ENCODE data around the gene NEURL1. TPM values are rescaled to one million over a fixed set of nuclear protein-coding genes. Genes with fewer than 3 reads are reported as not detected.

NEURL1 gene
- total RNA-seq, 4 donors from 2014 or later: 0.12 to 0.13 TPM; not detected in 2

DNA sequence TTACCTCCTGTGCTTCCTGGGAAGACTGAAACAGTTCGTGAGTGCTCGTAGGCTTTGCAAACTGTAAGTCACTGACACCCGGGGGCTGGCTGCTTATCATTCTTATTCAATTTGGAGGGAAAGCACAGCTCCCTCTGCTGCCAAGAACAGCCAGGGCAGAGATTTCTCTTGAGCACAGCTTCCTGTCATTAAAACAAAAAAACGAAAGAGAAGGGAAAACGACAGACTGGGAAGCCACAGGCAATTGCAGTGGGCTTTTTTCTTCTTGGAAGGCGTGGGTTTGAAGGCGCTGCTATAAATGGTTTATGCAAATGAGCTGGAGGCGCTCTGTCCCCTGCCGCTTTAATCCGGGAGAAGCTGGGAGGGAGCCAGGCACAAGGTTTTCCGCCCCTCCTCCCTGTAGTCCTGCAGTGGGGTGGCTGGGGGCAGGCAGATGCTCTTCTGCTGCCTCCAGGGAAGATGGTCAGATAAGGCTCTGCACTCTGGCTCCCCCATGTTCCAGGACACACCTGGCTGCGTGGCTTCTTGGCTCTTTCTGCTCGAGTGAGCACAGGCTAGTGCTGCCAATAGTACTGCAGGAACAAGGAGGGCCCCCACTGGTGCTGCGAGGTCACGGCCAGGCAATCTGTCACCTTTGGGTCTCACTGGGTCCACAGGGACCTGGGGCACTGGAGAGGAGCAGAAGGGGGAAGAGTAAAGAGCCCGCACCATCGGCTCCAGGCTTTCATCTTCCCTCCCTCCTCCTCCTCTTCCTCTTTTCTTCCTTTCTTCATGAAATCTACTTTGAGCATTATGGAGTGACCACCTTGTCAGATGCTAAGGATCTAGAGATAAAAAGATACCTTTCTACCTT lies 49.5 kb downstream of the NEURL1 start:
- TF ChIP-seq, protein P1, sequence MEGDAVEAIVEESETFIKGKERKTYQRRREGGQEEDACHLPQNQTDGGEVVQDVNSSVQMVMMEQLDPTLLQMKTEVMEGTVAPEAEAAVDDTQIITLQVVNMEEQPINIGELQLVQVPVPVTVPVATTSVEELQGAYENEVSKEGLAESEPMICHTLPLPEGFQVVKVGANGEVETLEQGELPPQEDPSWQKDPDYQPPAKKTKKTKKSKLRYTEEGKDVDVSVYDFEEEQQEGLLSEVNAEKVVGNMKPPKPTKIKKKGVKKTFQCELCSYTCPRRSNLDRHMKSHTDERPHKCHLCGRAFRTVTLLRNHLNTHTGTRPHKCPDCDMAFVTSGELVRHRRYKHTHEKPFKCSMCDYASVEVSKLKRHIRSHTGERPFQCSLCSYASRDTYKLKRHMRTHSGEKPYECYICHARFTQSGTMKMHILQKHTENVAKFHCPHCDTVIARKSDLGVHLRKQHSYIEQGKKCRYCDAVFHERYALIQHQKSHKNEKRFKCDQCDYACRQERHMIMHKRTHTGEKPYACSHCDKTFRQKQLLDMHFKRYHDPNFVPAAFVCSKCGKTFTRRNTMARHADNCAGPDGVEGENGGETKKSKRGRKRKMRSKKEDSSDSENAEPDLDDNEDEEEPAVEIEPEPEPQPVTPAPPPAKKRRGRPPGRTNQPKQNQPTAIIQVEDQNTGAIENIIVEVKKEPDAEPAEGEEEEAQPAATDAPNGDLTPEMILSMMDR (IDR thresholded peaks at IDR 0.05): no peak
- DNase-seq (ENCODE audit: low spot score) (no peak), ATAC-seq (ENCODE audit: low FRiP score) (no peak)

DNA sequence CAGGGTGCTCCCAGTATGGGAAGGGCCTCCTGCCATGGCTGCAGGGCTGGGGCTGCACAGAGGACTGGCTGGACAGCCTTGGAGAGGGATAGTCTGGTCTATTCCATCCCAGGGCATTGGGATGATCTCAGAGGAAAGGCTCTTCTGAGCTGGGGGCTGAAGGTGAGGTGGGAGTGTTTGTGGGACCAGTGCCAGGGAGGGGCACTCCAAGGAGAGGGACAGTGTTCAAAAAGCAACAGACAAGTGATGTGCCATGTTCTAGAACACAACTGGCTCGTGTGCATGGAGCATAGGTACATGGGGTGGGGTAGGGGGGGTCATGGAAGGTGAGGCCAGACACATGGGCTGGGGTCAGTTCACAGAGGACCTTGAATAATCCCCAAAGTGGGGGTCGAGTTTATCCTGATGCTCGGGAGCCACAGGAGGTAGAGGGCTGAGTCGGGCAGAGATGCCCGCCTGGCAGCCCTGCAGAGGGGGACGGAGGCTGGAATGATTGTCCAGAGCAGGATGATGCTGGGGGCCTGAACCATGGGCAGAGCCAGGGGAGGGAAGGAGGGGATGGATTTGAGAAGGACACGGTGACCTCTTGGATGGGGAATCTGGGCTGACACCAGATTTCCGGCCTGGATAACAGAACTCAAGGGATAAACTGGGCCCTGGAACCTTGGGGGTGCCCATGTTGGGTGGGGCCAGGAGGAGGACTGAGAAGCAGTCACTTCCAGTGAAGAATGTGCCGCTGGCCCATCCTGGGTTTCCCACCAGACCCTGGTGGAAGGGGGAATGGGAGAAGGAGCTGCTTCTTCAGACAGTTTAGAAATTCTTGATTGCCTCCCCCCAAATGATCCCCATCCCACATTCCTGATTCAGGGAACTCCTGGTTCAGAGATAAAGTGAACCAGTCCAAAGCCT lies 50.4 kb downstream of the NEURL1 start:
- DNase-seq (ENCODE audit: low spot score) (no peak), ATAC-seq (ENCODE audit: low FRiP score) (no peak)

DNA sequence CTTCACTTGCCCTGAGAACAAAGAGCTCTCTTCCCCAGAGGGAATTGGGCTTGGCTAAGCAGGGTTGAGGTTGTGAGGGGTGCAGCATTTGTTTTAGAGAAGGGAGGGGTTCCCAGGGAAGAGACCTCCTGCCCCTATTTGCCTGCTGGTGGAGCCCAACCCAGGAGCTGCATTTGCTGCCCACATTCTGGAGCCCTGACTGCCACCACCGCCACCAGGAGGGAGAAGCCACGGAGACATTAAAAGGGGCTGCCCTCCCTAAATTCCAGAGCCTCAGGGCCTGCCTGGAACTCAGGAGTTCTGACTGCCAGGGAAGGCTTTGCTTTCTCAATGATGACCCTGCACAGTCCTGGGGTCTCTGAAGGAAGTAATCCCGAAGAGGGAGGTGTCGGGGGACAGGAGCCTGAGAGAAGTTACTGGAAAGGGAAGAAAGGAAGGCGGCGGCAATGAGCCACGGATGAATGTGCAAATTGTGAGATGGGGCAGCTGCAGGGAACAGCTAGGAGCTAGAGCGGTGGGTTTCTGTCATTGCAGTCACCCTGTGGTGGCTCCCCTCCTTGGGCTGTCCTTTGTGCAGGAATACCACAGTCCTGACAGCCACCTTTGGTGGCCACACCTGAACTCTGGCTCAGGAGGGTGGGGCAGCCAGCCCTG lies 51.3 kb downstream of the NEURL1 start:
- ATAC-seq (ENCODE audit: low FRiP score): no peak
- TF ChIP-seq, protein P1 (IDR thresholded peaks at IDR 0.05): no peak
- no peak for DNase-seq (ENCODE audit: low spot score)

More for the DNA sequence above, 50.4 kb downstream of the NEURL1 start:
- TF ChIP-seq, protein P1 (IDR thresholded peaks at IDR 0.05): no peak

GRCh38 chr10:103545366-103545765 lies 51.9 kb downstream of the NEURL1 start:
- DNase-seq (ENCODE audit: low spot score) (no peak), ATAC-seq (ENCODE audit: low FRiP score) (no peak)
- TF ChIP-seq, protein P1 (IDR thresholded peaks at IDR 0.05): no peak

DNA sequence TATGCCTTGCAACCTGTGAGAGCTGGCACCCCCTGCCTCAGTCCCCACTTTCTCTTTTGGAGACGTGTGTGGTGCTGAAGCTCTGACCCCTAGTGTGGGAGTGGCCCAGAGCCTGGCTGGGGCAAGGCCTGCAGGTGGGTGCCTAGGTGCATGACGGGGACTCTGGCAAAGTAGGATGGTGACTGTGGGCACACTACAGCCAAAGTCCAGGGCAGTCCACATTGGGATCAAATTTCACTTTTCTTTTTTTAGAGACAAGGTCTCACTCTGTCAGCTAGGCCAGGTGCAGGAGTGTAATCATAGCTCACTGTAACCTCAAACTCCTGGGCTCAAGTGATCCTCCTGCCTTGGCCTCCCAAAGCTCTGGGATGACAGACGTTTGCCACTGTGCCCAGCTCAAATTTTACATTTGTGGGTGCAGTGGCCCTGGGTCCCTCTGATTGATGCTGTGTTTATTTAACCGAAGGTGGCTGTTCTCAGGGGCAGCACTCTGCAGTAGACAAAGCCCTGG lies 52.3 kb downstream of the NEURL1 start:
- TF ChIP-seq, protein P1 (IDR thresholded peaks at IDR 0.05): no peak
- ATAC-seq (ENCODE audit: low FRiP score): no peak
- DNase-seq (ENCODE audit: low spot score): no peak

DNA sequence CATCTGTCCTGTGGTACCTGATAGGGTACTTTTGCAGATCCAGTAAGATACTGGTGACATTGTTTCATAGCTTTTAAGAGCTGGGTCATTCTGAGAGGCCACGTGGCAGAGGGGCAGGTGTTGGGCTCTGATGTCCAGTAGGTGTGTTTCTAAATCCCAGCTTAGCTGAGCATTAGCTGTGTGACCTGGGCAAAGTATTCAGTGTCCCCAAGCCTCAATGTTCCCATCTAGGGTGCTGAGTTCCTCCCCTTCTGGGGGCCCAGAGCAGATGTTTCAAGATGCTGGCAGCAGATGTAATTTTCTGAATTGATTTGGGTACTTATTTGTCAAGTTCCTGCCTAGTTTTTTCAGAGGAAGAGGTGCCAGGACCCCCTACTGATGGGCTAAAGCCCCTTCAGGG lies 52.9 kb downstream of the NEURL1 start:
- TF ChIP-seq, protein P1 (IDR thresholded peaks at IDR 0.05): no peak
- DNase-seq (ENCODE audit: low spot score) (no peak), ATAC-seq (ENCODE audit: low FRiP score) (no peak)

Data from omental fat pad (tissue), 4 donors.